Stimulated activated CD4-positive, alpha-beta T cell treated with anti-CD3 and anti-CD28 coated beads, Interleukin-1b, Interleukin-23, amount 100 ng/mL, for 1 hour (primary cell): ENCODE results near the gene SLC25A38.
"Not testable (repeated sequence)": the region's sequence is repeated elsewhere in the genome, so short reads cannot be mapped to it uniquely, and the experiment has no call there.

Source experiments
- DNase-seq, 2 donors: peaks; one replicate each; pipeline ENCODE4 v3.0.0-alpha.2; 2020; ENCODE audit warnings: low read depth in 2 of 2

Gene SLC25A38

GRCh38 chr3:39383045-39383880 is at the start of gene SLC25A38:
TSS of gene SLC25A38 (plus strand) at chr3:39383370. CDS start at chr3:39383725, 355 bp downstream.
- peak; percentile 42 to 46 for DNase-seq

- no peak for DNase-seq
Observed at GRCh38 chr3:39333607-39334006, 49.6 kb upstream of the SLC25A38 start.

- DNase-seq = no peak
Observed at GRCh38 chr3:39334205-39334604, 49.0 kb upstream of the SLC25A38 start.

- no peak for DNase-seq
Observed at GRCh38 chr3:39338201-39338600, 45.0 kb upstream of the SLC25A38 start.

- no peak for DNase-seq
Observed at GRCh38 chr3:39339086-39339485, 44.1 kb upstream of the SLC25A38 start.

- DNase-seq = no peak
Observed at GRCh38 chr3:39343076-39343717, 40.0 kb upstream of the SLC25A38 start.

- DNase-seq = no peak
Observed at GRCh38 chr3:39343760-39344159, 39.4 kb upstream of the SLC25A38 start.

GRCh38 chr3:39344746-39345344 is 38.3 kb upstream of the SLC25A38 start:
- DNase-seq = no peak

GRCh38 chr3:39346785-39347585 is 36.2 kb upstream of the SLC25A38 start:
- no peak for DNase-seq

GRCh38 chr3:39347586-39347876 is 35.6 kb upstream of the SLC25A38 start:
- no peak for DNase-seq

- DNase-seq = no peak
Observed at GRCh38 chr3:39349080-39349479, 34.1 kb upstream of the SLC25A38 start.

- no peak for DNase-seq
Observed at GRCh38 chr3:39350714-39351113, 32.5 kb upstream of the SLC25A38 start.

GRCh38 chr3:39351134-39351533 is 32.0 kb upstream of the SLC25A38 start:
- not testable (repeated sequence) for DNase-seq

- DNase-seq = not testable (repeated sequence)
Observed at GRCh38 chr3:39353168-39353927, 29.8 kb upstream of the SLC25A38 start.

GRCh38 chr3:39358333-39358732 is 24.8 kb upstream of the SLC25A38 start:
- no peak for DNase-seq

GRCh38 chr3:39361252-39361927 is 21.8 kb upstream of the SLC25A38 start:
- peak in 1 of 2 donors; percentile 12 for DNase-seq

- no peak for DNase-seq
Observed at GRCh38 chr3:39362192-39362591, 21.0 kb upstream of the SLC25A38 start.

- DNase-seq = no peak
Observed at GRCh38 chr3:39362812-39363211, 20.4 kb upstream of the SLC25A38 start.

GRCh38 chr3:39370450-39370849 is 12.7 kb upstream of the SLC25A38 start:
- not testable (repeated sequence) for DNase-seq

- DNase-seq = no peak
Observed at GRCh38 chr3:39372833-39373232, 10.3 kb upstream of the SLC25A38 start.
